ENCODE data around the gene SLC16A3.

GRCh38 chr17:82184761-82185160 lies 44.1 kb upstream of the SLC16A3 start:
- TF ChIP-seq CTCF (IDR thresholded peaks at IDR 0.05; ENCODE audit: low read depth, low read length) (no peak), EZH2phosphoT487 (IDR thresholded peaks at IDR 0.05; ENCODE audit: low read depth) (no peak)

Measured in OCI-LY3 (cell line).